GM18951 (cell line): ENCODE data around the gene IPO5.
"Not testable (repeated sequence)": the region's sequence is repeated elsewhere in the genome, so short reads cannot be mapped to it uniquely, and the experiment has no call there.

ENCODE experiments used
- POLR2A ChIP-seq: IDR thresholded peaks from 4 replicates; pipeline ENCODE4 v1.6.1; 2011; ENCODE audit warnings: mild to moderate bottlenecking; ENCODE audit not compliant: insufficient read length, insufficient read depth; ENCODE audit errors: extremely low read depth
- in situ Hi-C: fragments of 300-500 bp; cut with MboI; formaldehyde crosslinking; loops from one replicate; pipeline ENCODE4 v1.12.0; 2022; ENCODE audit warnings: low sequenced_read_pairs, mixed read lengths, inconsistent platforms; ENCODE audit not compliant: unreplicated experiment

Gene IPO5

DNA sequence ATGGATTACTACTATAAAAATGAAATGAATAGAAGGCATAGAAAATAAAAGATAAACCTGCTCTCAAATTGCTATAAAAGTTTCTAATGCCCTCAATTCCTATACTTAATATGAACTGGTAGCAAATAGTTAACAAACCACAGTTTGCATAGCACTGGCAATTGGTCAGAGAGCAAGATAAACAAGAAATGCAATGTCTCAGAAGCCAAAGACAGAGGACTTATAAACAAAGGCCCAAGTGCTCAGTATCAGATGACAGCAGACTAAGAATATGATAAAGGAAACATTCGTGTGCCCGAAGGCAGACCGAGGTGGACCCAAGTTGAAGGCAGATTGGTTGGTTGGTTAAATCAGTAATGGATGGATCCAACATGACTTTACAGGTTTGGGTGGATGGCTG lies 50.6 kb downstream of the IPO5 start:
- in situ Hi-C loops, result no loop called here
- no peak for TF ChIP-seq POLR2A

DNA sequence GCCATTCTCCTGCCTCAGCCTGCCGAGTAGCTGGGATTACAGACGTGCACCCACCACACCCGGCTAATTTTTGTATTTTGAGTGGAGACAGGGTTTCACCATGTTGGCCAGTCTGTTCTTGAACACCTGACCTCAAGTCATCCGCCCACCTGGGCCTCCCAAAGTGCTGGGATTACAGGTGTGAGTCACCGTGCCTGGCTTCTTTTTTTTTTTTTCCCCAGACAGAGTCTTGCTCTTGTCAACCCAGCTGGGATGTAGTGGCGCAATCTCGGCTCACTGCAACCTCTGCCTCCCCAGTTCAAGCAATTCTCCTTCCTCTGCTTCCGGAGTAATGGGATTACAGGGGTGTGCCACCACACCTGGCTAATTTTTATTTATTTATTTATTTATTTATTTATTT lies 51.5 kb downstream of the IPO5 start:
- in situ Hi-C loops, result not testable (repeated sequence)

DNA sequence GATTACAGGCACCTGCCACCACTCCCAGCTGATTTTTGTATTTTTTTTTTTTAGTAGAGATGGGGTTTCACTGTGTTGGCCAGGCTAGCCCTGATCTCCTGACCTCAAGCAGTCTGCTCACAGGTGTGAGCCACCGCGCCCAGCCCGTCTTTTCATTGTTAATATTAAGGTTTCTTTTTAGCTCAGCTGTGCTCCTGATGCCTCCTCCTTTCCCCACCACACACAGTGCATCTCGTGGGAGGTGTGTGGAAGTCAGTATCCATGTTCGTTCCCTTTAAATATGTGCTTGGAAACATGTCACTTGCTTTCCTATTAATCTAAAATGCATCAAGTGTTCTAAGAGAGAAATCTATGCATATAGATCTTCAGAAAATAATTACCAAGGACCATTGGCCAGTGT lies 53.5 kb downstream of the IPO5 start:
- TF ChIP-seq POLR2A, result no peak

DNA sequence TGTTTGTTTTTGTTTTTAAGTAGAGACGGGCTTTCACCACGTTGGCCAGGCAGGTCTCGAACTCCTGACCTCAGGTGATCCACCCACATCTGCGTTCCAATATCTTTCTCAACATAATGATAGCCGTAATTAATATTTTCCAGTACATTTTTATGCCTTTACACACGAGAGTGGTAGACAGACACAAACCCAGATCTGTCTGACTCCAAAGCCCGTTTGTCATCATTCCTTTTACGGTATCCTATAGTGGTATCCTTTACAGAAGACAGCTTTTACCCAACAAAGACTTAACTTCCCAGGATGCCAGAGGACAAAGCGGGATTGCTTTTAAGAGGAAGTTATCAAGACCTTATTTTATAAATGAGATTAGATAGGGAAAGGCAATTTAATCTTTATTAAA lies 59.8 kb downstream of the IPO5 start:
- in situ Hi-C loops, result no loop called here
- no peak for TF ChIP-seq POLR2A

More for the DNA sequence above, 53.5 kb downstream of the IPO5 start:
- in situ Hi-C loops, result no loop called here

DNA sequence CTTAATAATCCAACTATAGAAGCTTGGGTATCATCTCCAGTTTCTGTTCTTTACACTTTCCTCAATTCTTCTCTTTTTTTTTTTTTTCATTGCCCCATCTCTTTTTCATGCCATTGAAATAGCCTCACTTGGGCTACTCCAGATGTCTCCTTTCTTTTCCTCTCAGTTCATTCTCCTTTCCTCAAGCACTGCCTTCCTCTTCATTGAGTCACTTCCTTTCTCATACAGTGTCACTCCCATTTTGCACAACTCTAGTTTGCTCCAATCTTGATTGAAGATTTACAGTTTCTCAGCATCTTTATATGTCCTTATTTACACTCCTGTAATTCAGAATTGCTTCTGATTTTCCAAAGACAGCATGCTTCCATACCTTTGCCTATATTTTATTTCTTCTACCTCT lies 61.3 kb downstream of the IPO5 start:
- no peak for TF ChIP-seq POLR2A
- in situ Hi-C loops, result no loop called here

DNA sequence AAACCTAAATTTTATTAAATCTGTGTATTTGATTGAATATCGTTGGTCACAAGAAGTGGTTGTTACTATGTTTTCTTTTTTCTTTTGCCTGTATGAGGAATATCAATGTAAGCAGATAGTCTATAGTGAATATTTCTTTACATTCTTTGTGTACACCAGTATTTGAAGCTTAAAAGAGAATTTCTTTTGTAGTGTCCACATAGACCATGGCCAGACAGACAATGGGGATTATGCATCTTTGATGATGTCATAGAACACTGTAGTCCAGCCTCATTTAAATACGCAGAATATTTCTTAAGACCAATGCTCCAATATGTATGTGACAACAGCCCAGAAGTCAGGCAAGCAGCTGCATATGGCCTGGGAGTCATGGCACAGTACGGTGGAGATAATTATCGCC lies 64.8 kb downstream of the IPO5 start:
- in situ Hi-C loops, result no loop called here
- no peak for TF ChIP-seq POLR2A

DNA sequence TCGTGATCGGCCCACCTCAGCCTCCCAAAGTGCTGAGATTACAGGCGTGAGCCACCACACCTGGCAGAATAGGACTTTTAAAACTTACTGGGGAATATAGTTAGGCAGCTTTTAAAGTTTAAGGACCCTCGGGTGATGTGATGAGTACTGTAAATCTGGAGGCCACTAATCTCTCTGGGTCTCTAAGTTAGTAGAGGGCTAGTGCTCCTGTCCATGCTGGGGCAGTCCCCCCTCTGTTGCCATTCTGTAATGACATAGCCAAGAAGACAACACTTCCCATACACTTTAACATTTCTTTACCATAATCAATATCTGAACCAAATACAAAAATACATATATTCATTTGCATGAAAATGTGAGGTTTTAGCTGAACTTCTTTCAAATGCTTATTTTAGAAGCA lies 65.7 kb downstream of the IPO5 start:
- TF ChIP-seq POLR2A, result no peak
- in situ Hi-C loops, result no loop called here

DNA sequence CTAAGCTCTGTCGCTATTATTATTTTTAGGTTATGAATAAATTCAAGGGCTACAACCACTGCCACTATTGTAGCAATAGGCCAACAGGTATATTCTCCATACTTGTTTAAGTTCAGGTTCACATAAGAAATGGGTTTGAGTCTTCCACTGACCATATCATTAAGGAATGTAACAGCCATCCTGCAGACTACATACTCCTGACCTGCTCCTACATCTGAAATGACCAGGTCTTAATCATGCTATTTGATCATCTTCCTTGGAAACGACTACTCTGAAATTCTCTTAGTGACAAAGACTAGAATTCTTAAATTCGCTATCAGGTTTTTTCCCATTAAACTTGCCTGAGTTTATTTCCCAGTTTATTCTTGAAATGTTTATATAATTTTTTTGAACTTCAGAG lies 66.8 kb downstream of the IPO5 start:
- no peak for TF ChIP-seq POLR2A
- in situ Hi-C loops, result no loop called here

DNA sequence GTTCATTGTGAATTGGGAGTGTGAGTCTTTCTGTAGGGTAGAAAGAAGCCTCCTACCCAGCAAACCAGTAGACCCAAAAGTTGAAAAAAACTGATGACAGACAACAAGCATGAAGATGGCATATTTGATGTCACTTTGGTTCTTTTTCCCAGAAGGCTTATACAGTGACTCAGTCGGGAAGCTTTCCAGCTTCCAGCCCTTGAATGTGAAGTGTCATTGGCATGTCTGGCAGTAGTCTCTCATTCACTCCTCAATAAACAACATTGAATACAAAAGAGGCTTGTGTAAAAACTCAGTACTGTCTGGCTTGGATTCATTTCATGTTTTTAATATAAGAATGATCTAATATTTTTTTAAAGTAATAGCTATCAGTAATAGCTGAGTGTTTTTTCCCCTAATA lies 68.7 kb downstream of the IPO5 start:
- no peak for TF ChIP-seq POLR2A

DNA sequence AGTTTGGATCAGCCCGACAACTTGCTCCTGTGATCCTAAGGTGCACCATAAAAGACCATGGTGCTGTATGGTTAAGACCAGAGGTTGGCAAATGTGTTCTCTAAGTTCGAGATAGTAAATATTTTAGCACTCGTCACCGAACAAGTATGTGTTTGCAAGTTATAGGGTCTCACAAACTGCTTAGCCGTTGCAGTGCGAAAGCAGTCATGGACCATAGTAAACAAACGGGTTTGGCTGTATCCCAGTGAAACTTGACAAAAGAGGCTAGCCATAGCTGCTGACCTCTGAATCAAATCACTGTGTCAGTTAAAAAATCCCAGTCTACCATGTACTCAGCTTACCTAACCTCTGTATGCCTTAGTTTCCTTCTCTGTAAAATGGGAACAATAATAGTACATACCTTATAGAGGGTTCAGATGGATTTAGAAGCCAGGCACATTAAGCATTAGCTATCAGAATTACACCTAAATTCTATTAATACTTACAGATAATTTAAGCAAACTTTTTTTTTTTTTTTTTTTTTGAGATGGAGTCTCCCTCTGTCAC lies 72.1 kb downstream of the IPO5 start:
- TF ChIP-seq POLR2A, result no peak
- in situ Hi-C loops, result no loop called here

More for the DNA sequence above, 68.7 kb downstream of the IPO5 start:
- in situ Hi-C loops, result no loop called here

DNA sequence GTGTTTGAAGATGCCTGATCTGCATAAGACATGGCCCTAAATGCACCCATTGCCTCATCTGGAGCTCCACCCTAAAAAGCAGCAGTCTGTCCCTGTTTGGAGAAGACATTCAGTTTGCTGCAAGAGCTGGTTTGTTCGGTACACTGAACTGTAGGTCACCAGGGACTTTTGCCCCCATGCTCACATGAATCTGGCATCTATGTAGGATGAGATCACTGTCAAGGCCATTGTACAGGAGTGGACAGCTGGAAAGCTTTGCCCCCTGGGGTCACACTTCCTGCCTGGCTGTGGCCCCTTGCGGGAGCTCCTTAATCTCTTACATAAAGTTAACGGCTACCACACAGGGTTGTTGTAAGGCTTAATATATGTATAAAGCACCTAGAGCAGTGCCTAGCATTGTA lies 73.0 kb downstream of the IPO5 start:
- TF ChIP-seq POLR2A, result no peak
- in situ Hi-C loops, result no loop called here

DNA sequence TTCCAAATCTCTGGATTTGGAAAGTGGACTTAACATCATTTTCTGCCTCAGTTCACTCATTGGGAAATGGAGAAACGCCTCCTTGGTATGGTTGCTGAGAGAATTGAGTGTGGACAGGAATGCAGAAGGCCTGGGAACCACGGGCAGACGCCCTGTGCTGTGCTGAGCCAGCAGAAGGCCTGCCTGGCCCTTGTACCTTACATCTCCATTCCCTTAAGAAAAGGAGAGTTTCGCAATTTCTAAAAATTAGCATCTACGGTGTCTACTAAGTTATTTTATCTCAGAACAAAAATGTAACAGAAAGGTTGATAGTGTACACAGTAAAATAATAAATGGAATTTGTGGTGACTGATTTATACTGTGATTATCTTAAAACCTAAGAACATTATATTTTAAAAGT lies 78.7 kb downstream of the IPO5 start:
- TF ChIP-seq POLR2A, result no peak

DNA sequence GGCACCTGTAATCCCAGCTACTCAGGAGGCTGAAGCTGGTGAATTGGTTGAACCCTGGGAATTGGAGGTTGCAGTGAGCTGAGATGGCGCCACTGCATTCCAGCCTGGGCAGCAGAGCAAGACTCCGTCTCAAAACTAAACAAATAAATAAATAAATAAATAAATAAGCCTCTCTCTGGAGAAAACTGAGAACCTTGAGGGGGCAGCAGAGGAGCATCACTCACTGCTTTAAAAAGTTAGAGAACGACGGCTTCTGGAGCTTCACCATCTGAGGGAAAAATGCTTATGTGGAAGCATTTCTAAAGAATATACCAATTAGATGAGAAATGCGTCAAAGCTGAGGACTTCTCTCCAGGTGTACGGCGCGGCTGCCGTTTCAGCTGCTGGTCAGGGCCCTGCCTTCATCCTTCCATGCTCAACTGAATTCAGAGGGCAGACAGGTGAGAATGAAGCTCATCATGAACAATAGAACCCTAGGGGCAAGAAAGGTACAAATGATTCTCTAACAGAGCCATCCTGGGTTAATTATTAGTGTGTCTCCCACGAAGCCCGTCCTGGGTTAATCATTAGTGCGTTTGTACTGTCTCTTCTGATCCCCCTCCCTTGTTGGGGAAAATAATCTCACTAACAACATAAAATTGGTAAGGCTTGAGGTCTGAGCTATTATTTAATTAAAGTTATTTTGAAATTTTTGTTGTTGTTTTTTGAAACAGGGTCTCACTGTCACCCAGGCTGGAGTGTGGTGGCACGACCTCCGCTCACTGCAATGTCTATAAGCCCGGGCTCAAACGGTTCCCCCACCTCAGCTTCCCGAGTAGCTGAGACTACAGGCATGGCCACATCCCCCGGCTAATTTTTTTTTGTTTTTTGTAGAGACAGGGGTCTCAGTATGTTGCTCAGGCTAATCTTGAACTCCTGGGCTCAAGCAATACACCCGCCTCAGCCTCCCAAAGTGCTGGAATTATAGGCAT lies 80.1 kb downstream of the IPO5 start:
- TF ChIP-seq POLR2A, result no peak
- in situ Hi-C loops, result no loop called here

More for the DNA sequence above, 78.7 kb downstream of the IPO5 start:
- in situ Hi-C loops, result no loop called here

DNA sequence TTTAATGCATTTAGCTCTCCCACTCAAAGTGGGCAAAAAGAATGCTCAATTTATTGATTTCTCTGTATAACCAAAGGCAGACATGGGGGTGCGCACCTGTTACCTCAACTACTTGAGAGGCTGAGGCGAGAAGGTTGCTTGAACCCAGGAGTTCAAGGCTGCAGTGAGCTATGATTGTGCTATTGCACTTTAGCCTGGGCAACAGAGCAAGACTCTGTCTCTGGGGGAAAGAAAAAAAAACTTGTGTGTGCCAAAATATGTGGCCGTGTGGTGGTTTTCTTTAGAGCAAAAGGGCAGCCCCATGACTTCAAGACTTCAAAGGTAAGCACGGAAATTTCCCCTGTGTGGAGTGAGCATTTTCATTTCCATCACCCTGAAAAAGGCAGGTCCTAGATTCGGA lies 81.9 kb downstream of the IPO5 start:
- TF ChIP-seq POLR2A, result no peak
- in situ Hi-C loops, result no loop called here

DNA sequence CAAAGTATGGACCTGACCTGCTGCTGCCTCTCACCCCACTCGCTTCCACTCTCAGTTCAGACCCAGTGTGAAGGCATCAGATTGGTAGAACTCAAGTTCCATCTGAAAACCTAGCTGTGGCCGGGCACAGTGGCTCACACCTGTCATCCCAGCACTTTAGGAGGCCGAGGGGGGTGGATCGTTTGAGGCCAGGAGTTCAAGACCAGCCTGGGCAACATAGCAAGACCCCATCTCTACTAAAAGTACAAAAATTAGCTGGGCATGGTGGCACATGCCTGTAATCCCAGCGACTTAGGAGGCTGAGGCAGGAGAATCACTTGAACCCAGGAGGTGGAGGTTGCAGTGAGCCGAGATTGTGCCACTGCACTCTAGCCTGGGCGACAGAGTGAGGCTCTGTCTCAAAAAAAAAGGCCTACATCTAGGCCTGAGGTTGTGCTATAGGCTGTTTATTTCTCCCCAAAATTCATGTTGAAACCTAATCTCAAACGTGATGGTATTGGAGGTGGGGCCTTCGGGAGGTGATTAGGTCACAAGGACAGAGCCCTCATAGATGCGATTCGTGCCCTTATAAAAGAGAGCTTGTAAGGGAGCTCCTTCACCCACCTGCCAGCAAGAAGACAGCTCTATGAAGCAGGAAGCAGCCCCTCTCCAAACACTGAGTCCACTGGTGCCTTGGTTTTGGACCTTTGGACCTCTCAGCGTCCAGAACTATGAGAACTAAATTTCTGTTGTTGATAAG lies 83.3 kb downstream of the IPO5 start:
- in situ Hi-C loops, result not testable (repeated sequence)
